Activated naive CD4-positive, alpha-beta T cell treated with anti-CD3 and anti-CD28 coated beads, Interleukin-2, amount 50 U/mL, for 72 hours (primary cell): ENCODE measurements around the gene COA3. TPM values are rescaled to one million over a fixed set of nuclear protein-coding genes. Genes with fewer than 3 reads are reported as not detected.
A peak's percentile ranks its signal among the peaks of the same experiment; 100 is the strongest.
"Not testable (repeated sequence)": the region's sequence is repeated elsewhere in the genome, so short reads cannot be mapped to it uniquely, and the experiment has no call there.

Experiments used
- ATAC-seq, 2 donors: fragments of 150-1000 bp; cut with Tn5 transposase; 2 replicates each; pipeline ENCODE4 v1.10.0; 2021; ENCODE audit warnings: mild to moderate bottlenecking in 2 of 2, moderate library complexity in 2 of 2
- DNase-seq, 2 donors: peaks; one replicate each; pipeline ENCODE4 v3.0.0; 2021 to 2022; ENCODE audit warnings: low spot score in 2 of 2
- H3K27ac Mint-ChIP-seq, 2 donors: one replicate each; pipeline ENCODE4 v1.8.0; 2022; ENCODE audit warnings: mild to moderate bottlenecking in 2 of 2, mixed read lengths in 2 of 2
- H3K36me3 Mint-ChIP-seq, 2 donors: one replicate each; pipeline ENCODE4 v1.8.0; 2022; ENCODE audit warnings: mixed read lengths in 2 of 2
- H3K9me3 Mint-ChIP-seq, 2 donors: one replicate each; pipeline ENCODE4 v1.8.0; 2022; ENCODE audit warnings: mixed read lengths in 2 of 2
- total RNA-seq, 2 donors: library from RNA; stranded (reverse); gene quantifications; one replicate each; pipeline ENCODE4 v1.2.3, GENCODE V29; 2022

Gene COA3
- total RNA-seq, 2 donors from 2014 or later = 14.8 to 32.7 TPM

GRCh38 chr17:42774066-42774745 lies 24.3 kb downstream of the COA3 start:
- Mint-ChIP-seq H3K9me3 (no peaks in the 10 kb centered on the region), H3K27ac (peak overlapping the region; percentile 92 to 99), H3K36me3 (peaks cover 25 to 29% of the 10 kb centered on the region in 2 donors)
- ATAC-seq = no peak
- DNase-seq = no peak

GRCh38 chr17:42773290-42774035 lies 25.0 kb downstream of the COA3 start, which contains the start of gene VPS25:
Gene VPS25, plus strand, starts transcription at chr17:42773449. Its CDS starts 27 bp downstream, at chr17:42773476.
- H3K9me3 Mint-ChIP-seq = no peaks in the 10 kb centered on the region
- H3K36me3 Mint-ChIP-seq = peaks cover 25 to 26% of the 10 kb centered on the region in 2 donors
- ATAC-seq = peak; percentile 94 to 96
- peak; percentile 79 to 80 for DNase-seq
- H3K27ac Mint-ChIP-seq = peak within 1 kb of the TSS; percentile 92 to 99

- peaks cover 25 to 26% of the 10 kb centered on the region in 2 donors for H3K36me3 Mint-ChIP-seq
- ATAC-seq (no peak), DNase-seq (no peak)
- peak overlapping the region; percentile 92 to 99 for H3K27ac Mint-ChIP-seq
- no peaks in the 10 kb centered on the region for H3K9me3 Mint-ChIP-seq
Measured at GRCh38 chr17:42772945-42773289, 25.6 kb downstream of the COA3 start.

GRCh38 chr17:42769964-42770363 lies 28.5 kb downstream of the COA3 start:
- ATAC-seq, H3K27ac Mint-ChIP-seq, H3K9me3 Mint-ChIP-seq, DNase-seq: not testable (repeated sequence)
- peaks cover 17 to 18% of the 10 kb centered on the region in 2 donors for H3K36me3 Mint-ChIP-seq

GRCh38 chr17:42768006-42768405 lies 30.5 kb downstream of the COA3 start:
- H3K36me3 Mint-ChIP-seq, H3K9me3 Mint-ChIP-seq, H3K27ac Mint-ChIP-seq, DNase-seq, ATAC-seq: not testable (repeated sequence)

GRCh38 chr17:42767512-42767911 lies 31.0 kb downstream of the COA3 start:
- Mint-ChIP-seq H3K36me3 (no peaks in the 10 kb centered on the region), H3K27ac (no peak overlapping the region), H3K9me3 (no peaks in the 10 kb centered on the region)
- DNase-seq (no peak), ATAC-seq (no peak)

- no peak overlapping the region for H3K27ac Mint-ChIP-seq
- DNase-seq (no peak), ATAC-seq (no peak)
- no peaks in the 10 kb centered on the region for H3K9me3 Mint-ChIP-seq
- H3K36me3 Mint-ChIP-seq = no peaks in the 10 kb centered on the region
Measured at GRCh38 chr17:42766124-42766523, 32.4 kb downstream of the COA3 start.

GRCh38 chr17:42761638-42762037 lies 36.9 kb downstream of the COA3 start:
- no peak for ATAC-seq
- Mint-ChIP-seq H3K9me3 (no peaks in the 10 kb centered on the region), H3K27ac (no peak overlapping the region), H3K36me3 (no peaks in the 10 kb centered on the region)
- DNase-seq = no peak

GRCh38 chr17:42760652-42761581 lies 37.6 kb downstream of the COA3 start, which contains the start of gene RAMP2:
Gene RAMP2, plus strand, starts transcription at chr17:42761227. Its CDS starts 35 bp downstream, at chr17:42761262.
- DNase-seq (no peak), ATAC-seq (peak; percentile 21 to 45)
- no peaks in the 10 kb centered on the region for H3K36me3 Mint-ChIP-seq
- H3K9me3 Mint-ChIP-seq = no peaks in the 10 kb centered on the region
- no peak within 1 kb of the TSS for H3K27ac Mint-ChIP-seq

GRCh38 chr17:42759982-42760651 lies 38.4 kb downstream of the COA3 start:
- ATAC-seq = peak in 1 of 2 donors; percentile 73

GRCh38 chr17:42754782-42755181 lies 43.7 kb downstream of the COA3 start:
- H3K27ac Mint-ChIP-seq = peak overlapping the region in 1 of 2 donors; percentile 6
- ATAC-seq (no peak), DNase-seq (no peak)
- no peaks in the 10 kb centered on the region for H3K36me3 Mint-ChIP-seq
- no peaks in the 10 kb centered on the region for H3K9me3 Mint-ChIP-seq

More at GRCh38 chr17:42759982-42760651, 38.4 kb downstream of the COA3 start:
- no peak for DNase-seq
- Mint-ChIP-seq H3K9me3 (no peaks in the 10 kb centered on the region), H3K27ac (no peak overlapping the region), H3K36me3 (no peaks in the 10 kb centered on the region)

- Mint-ChIP-seq H3K27ac (no peak overlapping the region), H3K9me3 (no peaks in the 10 kb centered on the region), H3K36me3 (no peaks in the 10 kb centered on the region)
- ATAC-seq (no peak), DNase-seq (no peak)
Measured at GRCh38 chr17:42751628-42752027, 46.9 kb downstream of the COA3 start.

- Mint-ChIP-seq H3K27ac (no peak overlapping the region), H3K9me3 (no peaks in the 10 kb centered on the region), H3K36me3 (no peaks in the 10 kb centered on the region)
- no peak for DNase-seq
- no peak for ATAC-seq
Measured at GRCh38 chr17:42750739-42751344, 47.7 kb downstream of the COA3 start.

GRCh38 chr17:42748908-42749798 lies 49.4 kb downstream of the COA3 start:
- Mint-ChIP-seq H3K9me3 (no peaks in the 10 kb centered on the region), H3K27ac (no peak overlapping the region), H3K36me3 (peaks cover 0 to 8% of the 10 kb centered on the region in 2 donors)
- ATAC-seq = no peak
- no peak for DNase-seq
